Smooth muscle cell (in vitro differentiated cells): ENCODE measurements around the gene ITPR3. TPM values are rescaled to one million over a fixed set of nuclear protein-coding genes. Genes with fewer than 3 reads are reported as not detected.

Source experiments
- DNase-seq: peaks from one replicate; lab custom pipeline; 2025; ENCODE audit not compliant: unreplicated experiment; lab: John Stamatoyannopoulos, UW
- H2AFZ ChIP-seq: fragments of 200-600 bp; sonication (generic); 2 replicates; pipeline ENCODE4 v1.6.0; 2016; ENCODE audit warnings: antibody characterized with exemption, low read depth, mild to moderate bottlenecking
- H3F3A ChIP-seq: fragments of 200-600 bp; sonication (generic); 2 replicates; pipeline ENCODE4 v1.6.0; 2017; ENCODE audit warnings: antibody characterized with exemption, low read depth
- H3K27ac ChIP-seq: fragments of 200-600 bp; sonication (generic); 2 replicates; pipeline ENCODE4 v1.5.1; 2016; ENCODE audit warnings: low read depth, mild to moderate bottlenecking
- H3K27me3 ChIP-seq: fragments of 200-600 bp; sonication (generic); 2 replicates; pipeline ENCODE4 v1.6.1; 2016; ENCODE audit warnings: low read depth, mild to moderate bottlenecking
- H3K36me3 ChIP-seq: fragments of 200-600 bp; sonication (generic); 2 replicates; pipeline ENCODE4 v1.5.1; 2016; ENCODE audit warnings: low read depth
- H3K4me1 ChIP-seq: fragments of 200-600 bp; sonication (generic); 2 replicates; pipeline ENCODE4 v1.5.1; 2016; ENCODE audit warnings: low read depth
- H3K4me2 ChIP-seq: fragments of 200-600 bp; sonication (generic); 2 replicates; pipeline ENCODE4 v1.6.0; 2016; ENCODE audit warnings: mild to moderate bottlenecking
- H3K4me3 ChIP-seq: fragments of 200-600 bp; sonication (generic); 2 replicates; pipeline ENCODE4 v1.5.1; 2016; ENCODE audit warnings: mild to moderate bottlenecking
- H3K79me2 ChIP-seq: fragments of 200-600 bp; sonication (generic); 2 replicates; pipeline ENCODE4 v1.6.0; 2016; ENCODE audit warnings: low read depth, mild to moderate bottlenecking
- H3K9ac ChIP-seq: fragments of 200-600 bp; sonication (generic); 2 replicates; pipeline ENCODE4 v1.6.0; 2016; ENCODE audit warnings: low read depth
- H3K9me3 ChIP-seq: fragments of 200-600 bp; sonication (generic); replicated peaks from 2 replicates; pipeline ENCODE4 v1.5.1; 2016; ENCODE audit warnings: low read depth
- H4K20me1 ChIP-seq: fragments of 200-600 bp; sonication (generic); 2 replicates; pipeline ENCODE4 v1.6.0; 2016; ENCODE audit warnings: low read depth
- WGBS: methylation state at CpG from one replicate; pipeline ENCODE4 v1.1.7; 2016; ENCODE audit warnings: low lambda C conversion rate; 5-methylcytosine and 5-hydroxymethylcytosine counted together
- polyA plus RNA-seq: library from polyadenylated mRNA; unstranded; fragments of >200 nt; fragmentation: Nextera tagmentation; extraction: Ambion mirVana; gene quantifications from 2 replicates; pipeline ENCODE4 v1.2.1, GENCODE V29; 2016
- total RNA-seq: library from RNA; depleted of rRNA; stranded (reverse); fragments of >200 nt; gene quantifications from 2 replicates; pipeline ENCODE4 v1.2.3, GENCODE V29; 2014
- TF ChIP-seq, protein P1 (sequence below): fragments of 200-600 bp; sonication (generic); IDR thresholded peaks from 2 replicates; pipeline ENCODE4 v1.5.1; 2017; ENCODE audit warnings: borderline replicate concordance, mild to moderate bottlenecking, antibody characterized with exemption; ENCODE audit not compliant: insufficient read depth, poor library complexity, severe bottlenecking

ITPR3 gene
- total and polyA plus RNA-seq, 2 experiments from 2014 or later: 2.0 to 7.4 TPM

DNA sequence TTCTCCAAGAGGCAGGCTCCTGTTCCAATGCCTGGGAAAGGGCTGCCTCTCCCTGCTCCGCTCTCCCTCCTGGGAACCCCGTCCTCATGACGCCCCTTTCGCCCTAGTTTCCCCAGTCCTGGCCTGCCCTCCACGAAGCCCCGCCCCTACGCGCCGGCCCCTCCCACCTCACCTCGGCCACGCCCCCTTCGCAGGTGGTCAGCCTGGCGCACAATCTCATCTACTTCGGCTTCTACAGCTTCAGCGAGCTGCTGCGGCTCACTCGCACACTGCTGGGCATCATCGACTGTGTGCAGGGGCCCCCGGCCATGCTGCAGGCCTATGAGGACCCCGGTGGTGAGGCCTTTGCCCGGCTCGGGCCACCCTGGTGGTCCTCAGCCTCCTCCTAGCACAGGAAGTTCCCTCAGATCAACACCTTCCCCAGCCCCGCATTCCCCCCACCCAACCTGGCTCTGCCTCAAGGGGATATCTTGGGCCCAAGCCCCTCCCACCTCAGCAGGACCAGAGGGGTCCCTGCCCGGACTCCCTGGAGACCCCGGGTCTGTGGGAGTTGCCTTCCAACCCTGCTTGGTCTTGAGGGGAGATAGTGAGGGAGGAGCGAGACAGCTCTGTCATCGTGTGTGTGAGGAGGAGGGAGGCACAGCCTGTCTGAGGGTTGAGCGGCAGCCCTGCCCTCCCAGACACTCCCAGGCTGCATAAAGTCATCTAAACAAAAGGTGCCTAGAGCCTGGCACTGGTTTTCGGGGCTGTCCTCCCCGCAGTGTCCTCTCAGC lies 50.0 kb downstream of the ITPR3 start:
- 83% methylated on average over 29 of the region's 30 CpGs for WGBS
- H3K4me1 ChIP-seq: peaks cover 10% of the 10 kb centered on the region
- H3K9ac ChIP-seq: no peak overlapping the region
- no peaks in the 10 kb centered on the region for H3K27me3 ChIP-seq
- no peaks in the 10 kb centered on the region for H3K36me3 ChIP-seq
- no peaks in the 10 kb centered on the region for H4K20me1 ChIP-seq
- no peaks in the 10 kb centered on the region for H3K9me3 ChIP-seq
- H3K27ac ChIP-seq: no peak overlapping the region
- TF ChIP-seq, protein P1, sequence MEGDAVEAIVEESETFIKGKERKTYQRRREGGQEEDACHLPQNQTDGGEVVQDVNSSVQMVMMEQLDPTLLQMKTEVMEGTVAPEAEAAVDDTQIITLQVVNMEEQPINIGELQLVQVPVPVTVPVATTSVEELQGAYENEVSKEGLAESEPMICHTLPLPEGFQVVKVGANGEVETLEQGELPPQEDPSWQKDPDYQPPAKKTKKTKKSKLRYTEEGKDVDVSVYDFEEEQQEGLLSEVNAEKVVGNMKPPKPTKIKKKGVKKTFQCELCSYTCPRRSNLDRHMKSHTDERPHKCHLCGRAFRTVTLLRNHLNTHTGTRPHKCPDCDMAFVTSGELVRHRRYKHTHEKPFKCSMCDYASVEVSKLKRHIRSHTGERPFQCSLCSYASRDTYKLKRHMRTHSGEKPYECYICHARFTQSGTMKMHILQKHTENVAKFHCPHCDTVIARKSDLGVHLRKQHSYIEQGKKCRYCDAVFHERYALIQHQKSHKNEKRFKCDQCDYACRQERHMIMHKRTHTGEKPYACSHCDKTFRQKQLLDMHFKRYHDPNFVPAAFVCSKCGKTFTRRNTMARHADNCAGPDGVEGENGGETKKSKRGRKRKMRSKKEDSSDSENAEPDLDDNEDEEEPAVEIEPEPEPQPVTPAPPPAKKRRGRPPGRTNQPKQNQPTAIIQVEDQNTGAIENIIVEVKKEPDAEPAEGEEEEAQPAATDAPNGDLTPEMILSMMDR: no peak
- no peaks in the 10 kb centered on the region for H3F3A ChIP-seq
- no peak overlapping the region for H2AFZ ChIP-seq
- no peak for DNase-seq
- H3K4me2 ChIP-seq: no peak overlapping the region
- H3K79me2 ChIP-seq: no peaks in the 10 kb centered on the region
- no peak overlapping the region for H3K4me3 ChIP-seq

DNA sequence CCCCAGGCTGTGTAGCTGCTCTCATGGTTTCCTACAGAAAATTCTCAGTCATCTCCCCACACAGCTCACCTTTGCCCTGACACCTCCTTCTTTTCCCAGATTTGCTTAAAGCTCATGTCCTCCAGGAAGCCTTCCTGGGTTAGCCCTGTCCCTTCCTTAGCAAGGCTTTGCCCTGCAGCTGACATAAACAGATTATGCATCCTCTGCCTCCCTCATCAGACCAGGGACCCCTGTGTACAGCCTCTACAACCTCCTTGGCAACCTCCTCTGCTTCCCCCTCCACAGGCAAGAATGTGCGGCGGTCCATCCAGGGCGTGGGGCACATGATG lies 50.6 kb downstream of the ITPR3 start:
- no peak overlapping the region for H3K27ac ChIP-seq
- H4K20me1 ChIP-seq: no peaks in the 10 kb centered on the region
- no peaks in the 10 kb centered on the region for H3K36me3 ChIP-seq
- H3F3A ChIP-seq: no peaks in the 10 kb centered on the region
- H3K4me1 ChIP-seq: peaks cover 10% of the 10 kb centered on the region
- no peaks in the 10 kb centered on the region for H3K79me2 ChIP-seq
- no peak overlapping the region for H2AFZ ChIP-seq
- H3K9ac ChIP-seq: no peak overlapping the region
- H3K9me3 ChIP-seq: no peaks in the 10 kb centered on the region
- 96% methylated on average over 3 of the region's 3 CpGs for WGBS
- no peak overlapping the region for H3K4me3 ChIP-seq
- no peak for DNase-seq
- H3K27me3 ChIP-seq: no peaks in the 10 kb centered on the region
- H3K4me2 ChIP-seq: no peak overlapping the region
- TF ChIP-seq, protein P1: no peak

DNA sequence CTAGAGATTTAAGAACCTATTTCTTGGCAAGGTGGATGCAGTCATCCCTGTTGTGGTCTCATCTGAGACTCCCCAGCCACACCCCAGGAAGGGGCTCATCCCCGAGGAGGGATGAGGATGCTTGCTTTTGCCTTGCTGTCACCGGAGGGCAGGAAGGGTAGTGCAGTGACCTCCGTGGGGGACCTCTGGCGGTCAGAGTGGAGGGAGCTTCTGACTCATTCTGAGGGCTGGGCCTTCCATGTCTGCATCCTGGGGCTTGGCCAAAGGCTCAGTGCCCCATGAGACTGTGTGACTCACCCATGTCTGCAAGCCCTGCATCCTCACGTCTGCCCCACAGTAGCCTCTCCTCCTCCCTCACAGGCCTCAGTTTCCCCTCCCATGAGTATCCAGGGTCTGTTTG lies 51.7 kb downstream of the ITPR3 start:
- Histone ChIP-seq H3K4me2 (no peak overlapping the region), H3K4me1 (peaks cover 10% of the 10 kb centered on the region), H3K9me3 (no peaks in the 10 kb centered on the region), H3K27ac (peak overlapping the region; percentile 45), H3F3A (no peaks in the 10 kb centered on the region), H3K36me3 (no peaks in the 10 kb centered on the region), H2AFZ (no peak overlapping the region), H3K4me3 (no peak overlapping the region), H3K9ac (no peak overlapping the region), H4K20me1 (no peaks in the 10 kb centered on the region), H3K27me3 (no peaks in the 10 kb centered on the region), H3K79me2 (no peaks in the 10 kb centered on the region)
- DNase-seq: peak; percentile 40
- WGBS: 5% methylated on average over 5 of the region's 5 CpGs
- TF ChIP-seq, protein P1: peak; percentile 46

GRCh38 chr6:33673851-33674250 lies 52.7 kb downstream of the ITPR3 start:
- 81% methylated on average over 7 of the region's 7 CpGs for WGBS
- Histone ChIP-seq H3K36me3 (no peaks in the 10 kb centered on the region), H3K9ac (no peak overlapping the region)

More at GRCh38 chr6:33673851-33674250, 52.7 kb downstream of the ITPR3 start:
- H3K4me2 ChIP-seq: no peak overlapping the region
- H3K27me3 ChIP-seq: no peaks in the 10 kb centered on the region
- no peaks in the 10 kb centered on the region for H3K9me3 ChIP-seq
- DNase-seq: no peak
- no peak overlapping the region for H3K4me3 ChIP-seq
- H4K20me1 ChIP-seq: no peaks in the 10 kb centered on the region
- no peak overlapping the region for H3K27ac ChIP-seq
- peaks cover 10% of the 10 kb centered on the region for H3K4me1 ChIP-seq
- no peaks in the 10 kb centered on the region for H3K79me2 ChIP-seq
- no peaks in the 10 kb centered on the region for H3F3A ChIP-seq
- H2AFZ ChIP-seq: no peak overlapping the region
- TF ChIP-seq, protein P1: no peak
